HCEC 1CT (cell line): Measurements from ENCODE around the gene PAWR.
"Not testable (repeated sequence)": the region's sequence is repeated elsewhere in the genome, so short reads cannot be mapped to it uniquely, and the experiment has no call there.

ENCODE experiments used
- DNase-seq: peaks from one replicate; pipeline ENCODE4 v3.0.0-alpha.2; 2017

The PAWR gene

GRCh38 chr12:79547044-79547734, 143.6 kb downstream of the PAWR start:
- DNase-seq, result peak; percentile 56

GRCh38 chr12:79546466-79547043, 144.2 kb downstream of the PAWR start:
- no peak for DNase-seq

DNA sequence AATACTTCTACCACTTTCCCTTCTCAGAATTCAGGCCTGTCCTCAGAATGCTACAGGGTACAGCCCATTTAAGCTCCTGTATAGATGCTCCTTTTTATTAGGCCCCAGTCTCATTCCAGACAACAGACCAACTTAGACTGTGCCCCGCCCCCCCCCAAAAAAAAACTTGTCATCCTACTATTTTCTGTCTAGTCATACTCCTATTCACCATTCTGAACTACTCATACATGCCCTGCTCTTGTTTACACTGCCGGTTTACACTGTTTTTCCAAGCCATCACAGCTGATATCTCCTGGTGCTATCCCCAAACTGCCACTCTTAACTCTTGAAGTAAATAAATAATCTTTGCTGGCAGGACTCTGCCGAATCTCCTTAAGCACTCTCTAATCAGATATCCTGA, 146.3 kb downstream of the PAWR start:
- DNase-seq, result not testable (repeated sequence)

- no peak for DNase-seq
Observed at GRCh38 chr12:79537675-79538074, 153.1 kb downstream of the PAWR start.

DNA sequence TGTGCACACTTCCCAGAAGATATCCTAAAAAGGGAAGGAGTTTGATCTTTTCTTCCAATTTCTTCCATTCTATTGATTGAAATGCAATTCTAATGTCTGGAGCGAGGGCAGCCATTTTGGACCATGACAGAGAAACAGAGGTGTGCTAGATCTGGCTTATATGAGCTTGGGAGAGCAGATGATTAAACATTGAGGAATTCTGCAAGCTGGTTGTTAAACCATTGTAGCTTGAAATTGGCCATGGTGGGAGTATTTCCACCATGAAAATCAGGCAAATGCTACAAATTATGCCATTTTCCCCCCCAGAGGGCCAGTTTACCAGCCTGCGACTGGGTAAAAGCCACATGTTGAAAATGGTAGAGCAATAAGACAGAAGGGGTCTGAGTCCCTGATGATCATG, 155.0 kb downstream of the PAWR start:
- DNase-seq, result no peak
